ENCODE data around the gene FUT1.

- TF ChIP-seq ZNF263 (CRISPR knock-in tag; IDR thresholded peaks at IDR 0.05; ENCODE audit: low read depth) (no peak), ZBTB21 (CRISPR knock-in tag; IDR thresholded peaks at IDR 0.05; ENCODE audit: borderline replicate concordance) (no peak), CTCF (IDR thresholded peaks at IDR 0.05) (no peak), ZNF138 (CRISPR knock-in tag; conservative IDR thresholded peaks at IDR 0.05) (no peak), E2F4 (CRISPR knock-in tag; IDR thresholded peaks at IDR 0.05; ENCODE audit: borderline replicate concordance, low read depth) (no peak), MLX (CRISPR knock-in tag; IDR thresholded peaks at IDR 0.05) (no peak)
- TF ChIP-seq, protein P1, sequence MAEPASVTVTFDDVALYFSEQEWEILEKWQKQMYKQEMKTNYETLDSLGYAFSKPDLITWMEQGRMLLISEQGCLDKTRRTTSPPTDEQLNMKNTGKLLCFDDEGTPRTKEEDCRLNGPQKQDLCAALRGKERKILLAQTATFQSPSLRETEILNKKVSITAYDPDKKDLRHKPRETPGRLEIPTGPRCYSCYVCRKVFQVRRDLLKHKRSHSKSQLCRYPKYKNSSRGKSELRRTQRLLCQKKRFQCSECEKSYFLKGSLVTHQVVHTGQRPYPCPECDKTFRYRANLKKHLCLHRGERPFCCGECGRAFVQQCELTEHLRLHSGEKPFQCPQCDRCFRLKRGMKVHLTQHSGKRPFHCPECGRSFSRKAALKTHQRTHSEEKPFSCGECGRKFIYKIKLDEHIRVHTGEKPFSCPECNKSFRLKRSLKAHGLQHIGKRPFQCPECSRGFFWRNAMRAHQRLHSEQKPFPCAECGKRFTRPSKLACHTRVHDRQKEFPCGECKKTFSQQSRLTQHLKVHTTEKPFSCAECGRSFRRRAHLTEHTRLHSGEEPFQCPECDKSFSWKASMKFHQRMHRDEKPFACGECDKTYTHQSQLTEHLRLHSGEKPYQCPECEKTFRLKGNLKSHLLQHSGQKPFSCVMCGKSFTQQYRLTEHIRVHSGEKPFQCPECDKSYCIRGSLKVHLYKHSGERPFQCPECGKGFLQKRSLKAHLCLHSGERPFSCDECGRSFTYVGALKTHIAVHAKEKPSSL (CRISPR knock-in tag; conservative IDR thresholded peaks at IDR 0.05), result no peak
These were observed 27.2 kb upstream of the FUT1 start for GRCh38 chr19:48779636-48780035.
